Stimulated activated naive B cell treated with anti-CD40 and anti-IgM and Interleukin-4, amounts not matched to agents 10 μg/mL and 1 μg/mL and 100 μg/mL, for 72 hours (primary cell): ENCODE data around the gene ROBO1.
"Not testable (repeated sequence)": the region's sequence is repeated elsewhere in the genome, so short reads cannot be mapped to it uniquely, and the experiment has no call there.

Experiments used
- ATAC-seq, 2 donors: fragments of 150-1000 bp; cut with Tn5 transposase; replicated peaks; 2 replicates each; pipeline ENCODE4 v1.10.0; 2021; ENCODE audit warnings: moderate library complexity in 1 of 2
- DNase-seq: peaks from one replicate; pipeline ENCODE4 v3.0.0; 2021
- H3K27ac Mint-ChIP-seq: one replicate; pipeline ENCODE4 v1.8.0; 2022; ENCODE audit warnings: mild to moderate bottlenecking, mixed read lengths
- H3K27me3 Mint-ChIP-seq, 2 donors: one replicate each; pipeline ENCODE4 v1.8.0; 2022; ENCODE audit warnings: mixed read lengths in 2 of 2
- H3K36me3 Mint-ChIP-seq, 2 donors: one replicate each; pipeline ENCODE4 v1.8.0; 2022; ENCODE audit warnings: mixed read lengths in 2 of 2, mild to moderate bottlenecking in 1 of 2
- H3K4me1 Mint-ChIP-seq, 2 donors: one replicate each; pipeline ENCODE4 v1.8.0; 2022; ENCODE audit warnings: mixed read lengths in 2 of 2, mild to moderate bottlenecking in 1 of 2
- H3K4me3 Mint-ChIP-seq, 2 donors: one replicate each; pipeline ENCODE4 v1.8.0; 2022; ENCODE audit warnings: mild to moderate bottlenecking in 2 of 2, mixed read lengths in 2 of 2, moderate library complexity in 1 of 2
- H3K9me3 Mint-ChIP-seq, 2 donors: one replicate each; pipeline ENCODE4 v1.8.0; 2022; ENCODE audit warnings: mixed read lengths in 2 of 2, mild to moderate bottlenecking in 1 of 2

Gene ROBO1

DNA sequence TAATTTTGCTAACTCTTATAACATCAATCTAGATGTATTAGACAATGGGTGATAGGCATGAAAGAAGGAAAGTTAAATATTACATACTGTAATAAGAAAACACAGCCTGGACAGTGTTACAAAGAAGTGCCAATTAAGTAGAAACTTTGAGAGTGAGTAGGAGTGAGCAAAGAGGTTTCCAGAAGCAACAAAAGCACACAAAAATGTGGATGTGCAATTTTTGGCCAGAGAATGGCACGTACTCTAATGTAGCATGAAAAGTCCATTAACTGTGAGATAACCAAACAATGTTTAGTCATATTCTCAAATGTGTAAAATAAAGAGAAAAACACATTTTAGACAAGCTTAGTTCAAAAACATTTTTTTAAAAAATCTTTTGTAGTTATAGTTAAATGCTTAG, 567.3 kb downstream of the ROBO1 start:
- Mint-ChIP-seq H3K4me3 (no peak overlapping the region), H3K9me3 (peaks cover 4 to 6% of the 10 kb centered on the region in 2 donors), H3K27me3 (no peaks in the 10 kb centered on the region), H3K36me3 (no peaks in the 10 kb centered on the region), H3K27ac (no peak overlapping the region), H3K4me1 (no peaks in the 10 kb centered on the region)
- ATAC-seq = no peak
- DNase-seq = no peak

DNA sequence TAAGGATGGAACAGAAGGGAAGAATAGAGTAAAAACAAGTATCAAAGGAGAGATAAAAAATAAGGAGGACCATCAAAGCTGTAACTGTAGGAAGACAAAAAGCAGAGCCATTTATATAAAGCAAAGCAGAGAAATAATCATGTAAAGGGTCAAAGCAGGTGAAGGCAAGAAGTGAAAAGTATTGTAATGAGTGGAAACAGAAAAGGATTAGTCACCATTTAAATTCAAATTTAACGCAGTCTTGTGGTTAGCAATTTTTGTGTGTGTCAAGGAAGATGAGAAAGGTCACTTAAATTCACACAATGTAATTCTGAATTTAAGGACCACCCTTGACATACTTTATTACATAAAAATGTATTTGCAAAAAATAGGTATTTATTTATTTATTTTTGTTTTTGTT, 567.8 kb downstream of the ROBO1 start:
- H3K36me3 Mint-ChIP-seq = no peaks in the 10 kb centered on the region
- no peak overlapping the region for H3K4me3 Mint-ChIP-seq
- H3K9me3 Mint-ChIP-seq = peaks cover 4 to 6% of the 10 kb centered on the region in 2 donors
- DNase-seq (no peak), ATAC-seq (no peak)
- no peak overlapping the region for H3K27ac Mint-ChIP-seq
- H3K27me3 Mint-ChIP-seq = no peaks in the 10 kb centered on the region
- no peaks in the 10 kb centered on the region for H3K4me1 Mint-ChIP-seq

DNA sequence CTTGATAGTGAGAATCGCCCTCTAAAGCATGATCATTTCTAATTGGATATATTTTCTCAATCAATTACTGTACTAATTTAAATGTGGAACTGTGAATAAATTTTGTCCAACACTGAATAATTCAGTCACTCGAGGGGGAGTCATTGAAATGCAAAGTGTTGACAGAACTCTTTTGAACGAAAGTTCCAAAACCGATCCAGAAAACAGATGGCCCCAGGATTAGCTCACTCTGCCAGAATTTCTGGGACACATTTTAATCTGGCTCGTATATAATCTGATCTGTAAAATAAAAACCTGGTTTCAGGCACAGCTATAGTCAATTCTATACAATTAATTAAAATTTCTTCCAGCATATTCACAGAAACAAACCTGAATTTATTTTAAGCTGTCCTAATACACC, 580.4 kb downstream of the ROBO1 start:
- ATAC-seq = no peak
- H3K9me3 Mint-ChIP-seq = peaks cover 1 to 2% of the 10 kb centered on the region in 2 donors
- DNase-seq = no peak

DNA sequence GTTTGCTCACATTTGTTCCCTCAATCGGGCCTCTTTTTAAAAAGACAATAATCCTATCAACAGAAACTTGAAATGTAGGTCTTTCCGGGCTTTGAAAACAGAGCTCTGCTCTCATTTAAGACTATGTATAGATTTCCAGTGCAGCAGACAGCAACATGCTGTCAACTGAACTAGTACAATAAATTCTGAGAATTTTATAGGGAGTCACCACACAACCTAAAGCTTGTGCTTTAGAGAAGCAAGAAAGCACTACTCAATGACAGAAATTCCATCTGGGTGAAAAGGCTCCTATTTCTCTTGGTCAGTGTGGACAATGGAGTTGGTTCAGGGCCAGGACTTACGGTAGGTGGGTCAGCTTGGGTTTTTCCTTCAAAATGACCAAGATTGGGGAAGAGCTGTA, 583.5 kb downstream of the ROBO1 start:
- Mint-ChIP-seq H3K27ac (no peak overlapping the region), H3K27me3 (no peaks in the 10 kb centered on the region), H3K36me3 (no peaks in the 10 kb centered on the region), H3K4me1 (no peaks in the 10 kb centered on the region), H3K4me3 (no peak overlapping the region), H3K9me3 (peaks cover 4 to 5% of the 10 kb centered on the region in 2 donors)
- DNase-seq (no peak), ATAC-seq (no peak)

More for the DNA sequence above, 580.4 kb downstream of the ROBO1 start:
- Mint-ChIP-seq H3K27ac (no peak overlapping the region), H3K36me3 (no peaks in the 10 kb centered on the region), H3K4me3 (no peak overlapping the region), H3K4me1 (no peaks in the 10 kb centered on the region), H3K27me3 (no peaks in the 10 kb centered on the region)

DNA sequence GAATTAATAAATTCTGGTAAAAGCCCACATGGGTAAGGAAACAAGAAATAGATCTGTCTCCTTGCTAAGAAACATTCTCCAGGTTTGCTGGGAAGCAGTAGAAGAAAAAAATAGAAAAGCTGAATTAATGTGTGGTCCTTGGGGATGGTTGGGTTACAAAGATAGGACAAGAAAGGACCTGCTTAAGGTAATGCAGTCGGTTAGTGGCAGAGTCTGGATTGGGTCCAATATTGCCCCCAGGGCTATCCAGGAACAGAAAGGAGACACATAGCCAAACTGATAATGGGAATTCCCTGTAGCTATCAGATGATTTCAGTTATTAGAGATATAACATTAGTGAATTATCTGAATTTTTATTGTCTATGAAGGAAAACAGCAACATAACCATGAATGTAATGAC, 584.3 kb downstream of the ROBO1 start:
- Mint-ChIP-seq H3K27ac (no peak overlapping the region), H3K4me3 (no peak overlapping the region), H3K4me1 (no peaks in the 10 kb centered on the region), H3K9me3 (peaks cover 4 to 5% of the 10 kb centered on the region in 2 donors), H3K27me3 (no peaks in the 10 kb centered on the region), H3K36me3 (no peaks in the 10 kb centered on the region)
- no peak for DNase-seq
- ATAC-seq = no peak

DNA sequence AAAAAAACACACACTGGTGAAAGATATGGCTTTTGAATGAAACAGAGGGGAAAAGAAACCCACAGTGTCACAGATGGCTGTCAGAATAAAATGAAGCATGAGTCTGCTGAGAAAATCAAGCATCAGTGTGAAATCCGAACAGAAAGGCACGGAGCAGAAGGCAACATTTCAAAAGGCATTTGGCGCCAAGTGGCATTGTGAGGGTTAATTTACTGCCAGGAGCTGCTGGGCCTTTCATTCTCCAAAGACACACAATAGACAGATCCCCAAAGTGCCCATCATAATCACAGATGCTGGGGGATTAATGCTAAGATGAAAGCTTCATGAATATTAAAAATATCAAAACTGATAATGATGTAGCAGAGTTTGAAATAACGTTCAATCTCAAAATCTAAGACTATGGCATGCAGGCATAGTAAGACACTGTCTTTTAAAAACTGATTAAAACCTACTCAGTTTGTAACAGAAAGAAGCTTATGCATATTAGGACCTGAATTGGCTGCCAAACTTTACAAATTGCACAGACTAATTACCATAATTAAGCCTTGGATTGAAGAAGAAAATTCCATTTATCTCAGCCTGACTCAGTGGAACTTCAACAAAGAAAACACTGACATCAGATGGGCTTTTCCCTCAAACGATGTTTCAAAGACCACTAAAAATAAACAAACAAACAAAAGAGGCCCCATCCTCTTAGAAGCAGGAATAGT, 589.2 kb downstream of the ROBO1 start:
- Mint-ChIP-seq H3K36me3 (no peaks in the 10 kb centered on the region), H3K27me3 (no peaks in the 10 kb centered on the region), H3K4me1 (no peaks in the 10 kb centered on the region), H3K27ac (no peak overlapping the region), H3K9me3 (peaks cover 4 to 7% of the 10 kb centered on the region in 2 donors), H3K4me3 (no peak overlapping the region)
- ATAC-seq (no peak), DNase-seq (no peak)

DNA sequence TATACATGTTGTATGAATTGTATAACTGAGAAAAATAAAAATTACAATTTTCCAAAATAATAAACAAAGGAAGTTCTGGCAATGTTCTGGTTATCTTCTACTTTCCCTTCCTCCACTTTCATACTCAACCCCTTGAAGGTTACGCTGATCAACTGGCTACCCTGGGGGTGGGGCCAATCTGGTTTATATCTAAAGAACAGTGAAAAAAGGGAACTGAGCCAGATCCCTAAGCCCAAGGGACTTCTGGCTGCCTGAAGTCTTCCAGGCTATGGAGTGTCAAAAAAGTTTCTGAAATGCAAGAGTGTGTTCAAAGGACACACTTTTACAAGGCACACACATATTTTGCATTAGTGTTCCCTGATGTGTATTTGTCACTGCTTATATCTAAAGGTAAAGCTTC, 591.9 kb downstream of the ROBO1 start:
- Mint-ChIP-seq H3K27me3 (no peaks in the 10 kb centered on the region), H3K4me3 (no peak overlapping the region), H3K4me1 (no peaks in the 10 kb centered on the region), H3K36me3 (no peaks in the 10 kb centered on the region), H3K27ac (no peak overlapping the region), H3K9me3 (peaks cover 0 to 3% of the 10 kb centered on the region in 2 donors)
- no peak for ATAC-seq
- DNase-seq = no peak

DNA sequence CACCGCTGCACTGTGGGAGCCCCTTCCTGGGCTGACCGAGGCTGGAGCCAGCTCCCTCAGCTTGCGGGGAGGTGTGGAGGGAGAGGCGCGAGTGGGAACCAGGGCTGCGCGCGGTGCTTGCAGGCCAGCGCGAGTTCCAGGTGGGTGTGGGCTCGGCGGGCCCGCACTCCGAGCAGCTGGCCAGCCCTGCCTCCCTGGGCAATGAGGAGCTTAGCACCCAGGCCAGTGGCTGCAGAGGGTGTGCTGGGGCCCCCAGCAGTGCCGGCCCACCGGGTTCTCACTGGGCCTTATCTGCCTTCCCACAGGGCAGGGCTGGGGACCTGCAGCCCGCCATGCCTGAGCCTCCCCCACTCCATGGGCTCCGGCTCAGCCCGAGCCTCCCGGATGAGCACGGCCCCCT, 594.5 kb downstream of the ROBO1 start:
- not testable (repeated sequence) for H3K36me3 Mint-ChIP-seq, H3K4me3 Mint-ChIP-seq, H3K9me3 Mint-ChIP-seq, ATAC-seq, H3K27me3 Mint-ChIP-seq, H3K27ac Mint-ChIP-seq, H3K4me1 Mint-ChIP-seq
- DNase-seq = peak; percentile 0

DNA sequence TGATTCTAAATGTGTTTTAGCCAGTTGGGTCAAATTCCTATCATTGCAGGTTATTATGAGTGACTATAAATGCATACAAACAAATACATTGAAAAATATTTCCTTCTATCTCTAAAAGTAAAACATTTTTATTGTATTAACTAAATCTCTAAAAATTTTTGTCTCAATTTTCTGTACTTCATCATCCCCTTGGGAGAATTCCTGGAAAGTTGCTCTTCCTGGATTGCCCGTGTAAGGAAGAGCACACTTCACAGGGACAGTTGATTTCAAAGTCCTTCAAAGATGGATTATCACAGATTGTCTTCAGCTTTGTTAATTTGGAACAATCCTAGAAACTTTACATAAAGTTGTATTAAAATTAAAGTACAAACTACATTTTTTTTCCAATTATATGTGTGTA, 595.6 kb downstream of the ROBO1 start:
- Mint-ChIP-seq H3K4me3 (no peak overlapping the region), H3K36me3 (no peaks in the 10 kb centered on the region), H3K9me3 (peaks cover 3% of the 10 kb centered on the region in 2 donors), H3K27me3 (no peaks in the 10 kb centered on the region), H3K4me1 (no peaks in the 10 kb centered on the region), H3K27ac (no peak overlapping the region)
- DNase-seq (no peak), ATAC-seq (no peak)

DNA sequence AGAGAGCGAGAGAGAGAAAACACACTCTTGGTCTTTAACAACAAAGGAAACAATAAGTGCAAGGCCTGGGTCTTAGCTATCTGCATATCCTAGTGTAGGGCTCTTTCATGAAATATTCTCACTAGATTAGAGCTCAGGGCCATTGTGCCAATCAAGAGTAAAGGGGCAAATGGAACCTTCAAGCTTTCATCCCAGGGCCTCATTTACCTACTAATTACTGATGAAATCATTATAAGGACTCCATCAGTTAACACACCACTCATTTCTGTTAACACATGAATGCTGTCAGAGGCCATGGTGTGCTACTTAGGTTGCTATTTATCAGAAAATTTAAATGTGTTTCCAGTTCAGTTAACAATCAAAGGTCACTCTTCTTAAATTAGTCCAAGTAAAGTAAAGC, 597.8 kb downstream of the ROBO1 start:
- Mint-ChIP-seq H3K27me3 (no peaks in the 10 kb centered on the region), H3K4me3 (no peak overlapping the region), H3K4me1 (no peaks in the 10 kb centered on the region), H3K9me3 (peaks cover 3 to 6% of the 10 kb centered on the region in 2 donors), H3K27ac (no peak overlapping the region), H3K36me3 (no peaks in the 10 kb centered on the region)
- ATAC-seq = no peak
- DNase-seq = no peak

DNA sequence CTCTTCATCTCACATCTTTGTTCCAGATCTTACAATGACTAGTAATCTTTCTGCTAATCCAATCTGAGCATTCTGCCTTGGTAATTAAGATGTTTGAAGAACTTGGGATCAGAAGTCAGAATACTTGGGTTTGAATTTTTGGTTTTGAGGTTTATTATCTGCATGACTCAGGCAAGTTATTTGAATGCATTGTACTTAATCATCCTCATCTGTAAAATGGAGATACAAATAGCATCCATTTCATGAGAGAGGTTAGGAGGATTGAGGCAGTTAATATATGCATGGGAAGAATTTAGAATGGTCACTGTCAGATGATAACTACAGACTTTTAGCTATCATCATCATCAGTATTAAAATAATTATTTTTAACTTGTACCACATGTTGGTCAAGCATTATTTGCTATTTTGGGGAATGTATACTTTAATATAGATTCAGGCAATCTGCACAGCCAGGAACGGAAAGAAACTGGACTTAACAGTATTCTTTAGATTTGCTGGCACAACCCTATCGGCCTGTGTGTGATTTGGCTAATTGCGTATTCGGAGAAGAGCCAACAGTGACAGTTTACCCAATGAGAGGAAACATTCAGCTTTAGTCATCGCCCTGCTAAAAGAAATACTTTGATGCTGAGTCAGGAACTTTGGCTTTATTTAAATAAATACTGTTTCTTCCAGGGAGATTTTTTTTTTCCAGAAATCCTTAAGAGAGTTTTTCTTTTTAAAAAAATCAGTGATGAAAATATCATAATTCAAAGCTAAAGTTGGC, 600.0 kb downstream of the ROBO1 start:
- Mint-ChIP-seq H3K4me3 (no peak overlapping the region), H3K4me1 (no peaks in the 10 kb centered on the region), H3K27me3 (no peaks in the 10 kb centered on the region), H3K9me3 (peaks cover 3% of the 10 kb centered on the region in 2 donors), H3K27ac (no peak overlapping the region), H3K36me3 (no peaks in the 10 kb centered on the region)
- DNase-seq (no peak), ATAC-seq (no peak)

DNA sequence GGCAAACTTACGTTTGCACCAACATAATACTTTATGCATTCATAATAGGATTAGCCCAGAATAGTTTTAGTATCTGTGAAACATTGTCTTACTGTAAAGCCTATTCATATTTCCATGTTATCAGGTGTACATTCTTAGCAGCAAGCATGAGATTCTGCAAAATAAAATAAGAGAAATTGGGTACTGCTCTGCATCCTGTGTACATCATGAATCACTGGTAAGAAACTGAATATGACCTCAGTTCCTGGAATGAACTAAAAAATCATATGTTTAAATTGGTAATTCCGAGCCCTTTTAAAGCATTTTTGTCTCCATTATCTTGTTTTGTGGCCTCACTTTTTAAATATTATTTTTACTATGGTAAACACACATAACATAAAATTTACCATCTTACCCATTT, 605.1 kb downstream of the ROBO1 start:
- DNase-seq = no peak
- H3K36me3 Mint-ChIP-seq = no peaks in the 10 kb centered on the region
- H3K4me3 Mint-ChIP-seq = no peak overlapping the region
- ATAC-seq = no peak
- no peaks in the 10 kb centered on the region for H3K4me1 Mint-ChIP-seq
- peaks cover 0 to 3% of the 10 kb centered on the region in 2 donors for H3K9me3 Mint-ChIP-seq
- H3K27me3 Mint-ChIP-seq = no peaks in the 10 kb centered on the region
- H3K27ac Mint-ChIP-seq = no peak overlapping the region

DNA sequence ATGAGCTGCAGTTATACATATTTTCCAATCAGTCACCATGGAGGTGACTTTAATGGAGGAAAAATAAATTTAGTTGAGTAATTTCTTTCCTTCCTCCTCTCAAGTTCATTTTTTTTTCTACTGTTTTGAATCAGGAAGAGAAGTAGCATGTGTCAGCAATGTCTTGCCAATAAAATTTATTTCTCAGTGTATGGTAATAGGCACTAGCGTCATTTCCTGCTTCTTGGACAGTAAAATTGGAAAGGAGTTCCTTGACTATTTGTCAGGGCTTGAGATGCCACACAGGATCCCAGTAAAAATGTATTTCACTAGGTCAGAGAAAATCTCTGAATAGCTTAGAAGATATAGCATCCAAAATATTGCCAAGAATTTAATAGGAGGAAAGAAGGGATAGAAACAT, 605.9 kb downstream of the ROBO1 start:
- no peaks in the 10 kb centered on the region for H3K4me1 Mint-ChIP-seq
- peaks cover 0 to 3% of the 10 kb centered on the region in 2 donors for H3K9me3 Mint-ChIP-seq
- H3K27ac Mint-ChIP-seq = no peak overlapping the region
- no peak for DNase-seq
- no peak for ATAC-seq
- no peaks in the 10 kb centered on the region for H3K27me3 Mint-ChIP-seq
- H3K36me3 Mint-ChIP-seq = no peaks in the 10 kb centered on the region
- H3K4me3 Mint-ChIP-seq = no peak overlapping the region

DNA sequence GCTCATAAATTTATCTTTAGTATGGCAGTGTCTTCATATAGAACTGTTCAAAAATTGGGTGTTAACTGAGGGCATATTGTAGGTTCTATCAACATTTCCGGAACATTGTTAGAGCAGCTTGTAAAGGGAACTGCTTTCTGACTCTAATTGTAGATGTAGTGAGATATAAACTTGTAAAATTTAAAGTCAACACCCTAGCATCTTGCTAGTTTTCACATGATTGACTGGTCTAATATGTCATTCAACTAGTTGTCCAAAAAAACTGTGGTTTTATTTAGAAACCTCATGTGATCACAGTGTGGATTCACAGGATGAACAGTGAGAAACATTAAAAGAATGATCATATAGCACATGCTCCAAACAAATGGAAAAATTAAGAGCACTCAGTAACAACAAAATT, 607.4 kb downstream of the ROBO1 start:
- DNase-seq (no peak), ATAC-seq (no peak)
- Mint-ChIP-seq H3K9me3 (peaks cover 0 to 1% of the 10 kb centered on the region in 2 donors), H3K4me1 (no peaks in the 10 kb centered on the region), H3K4me3 (no peak overlapping the region), H3K36me3 (no peaks in the 10 kb centered on the region), H3K27ac (no peak overlapping the region), H3K27me3 (no peaks in the 10 kb centered on the region)

DNA sequence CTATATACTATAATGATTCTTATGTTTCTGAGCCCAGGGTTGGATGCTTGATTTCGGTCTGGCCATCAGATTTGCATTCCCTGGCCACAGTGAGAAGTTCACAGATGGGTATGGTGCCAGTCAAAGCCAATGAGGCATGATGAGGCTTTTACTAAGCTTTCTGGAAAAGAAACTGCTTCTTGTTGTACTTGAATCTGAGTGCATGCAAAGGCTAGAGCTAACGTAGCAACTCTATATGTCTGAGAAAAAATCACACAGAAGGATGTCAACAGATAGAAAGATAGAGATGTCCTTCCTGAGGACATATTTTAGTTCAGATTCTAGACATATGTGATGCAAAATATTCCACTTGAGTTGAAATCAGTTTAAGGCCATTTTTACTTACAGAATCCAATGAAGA, 608.1 kb downstream of the ROBO1 start:
- no peaks in the 10 kb centered on the region for H3K27me3 Mint-ChIP-seq
- H3K27ac Mint-ChIP-seq = no peak overlapping the region
- H3K4me1 Mint-ChIP-seq = no peaks in the 10 kb centered on the region
- no peaks in the 10 kb centered on the region for H3K36me3 Mint-ChIP-seq
- DNase-seq (no peak), ATAC-seq (no peak)
- H3K4me3 Mint-ChIP-seq = no peak overlapping the region
- no peaks in the 10 kb centered on the region for H3K9me3 Mint-ChIP-seq
